ENCODE measurements around the gene OPN1MW3. TPM values are rescaled to one million over a fixed set of nuclear protein-coding genes. Genes with fewer than 3 reads are reported as not detected.

OPN1MW3 gene
- total RNA-seq, 2 donors from 2014 or later, result not detected

- Mint-ChIP-seq H3K4me1 (no peaks in the 10 kb centered on the region), H3K27ac (no peak overlapping the region), H3K4me3 (no peak overlapping the region), H3K9me3 (peaks cover 69% of the 10 kb centered on the region), H3K36me3 (ENCODE audit: low read depth) (no peaks in the 10 kb centered on the region), H3K27me3 (ENCODE audit: insufficient read depth) (no peaks in the 10 kb centered on the region)
- 60 to 83% methylated on average over 1 to 10 of the region's 10 CpGs for WGBS, 2 experiments (ENCODE audit: insufficient coverage in 1 of 2, insufficient read length in 1 of 2)
- Histone ChIP-seq H3K36me3 (ENCODE audit: control insufficient read depth, insufficient read depth, low read length) (no peaks in the 10 kb centered on the region), H3K4me3 (ENCODE audit: low read length) (no peak overlapping the region), H3K9me3 (ENCODE audit: control insufficient read depth, low read length) (no peaks in the 10 kb centered on the region), H3K4me1 (ENCODE audit: control insufficient read depth, insufficient read depth, low read length) (no peaks in the 10 kb centered on the region), H3K9ac (ENCODE audit: extremely low read depth, low read length, poor library complexity, severe bottlenecking) (no peak overlapping the region), H3K27ac (ENCODE audit: low read depth, low read length) (peak overlapping the region; percentile 83), H3K27me3 (ENCODE audit: control insufficient read depth, insufficient read depth, low read length, poor library complexity, severe bottlenecking) (no peaks in the 10 kb centered on the region)
- DNase-seq, result no peak
- TF ChIP-seq CTCF (conservative IDR thresholded peaks at IDR 0.05), result no peak
Measured at GRCh38 chrX:154304846-154305245, 47.5 kb downstream of the OPN1MW3 start.

GRCh38 chrX:154305541-154306205, 48.3 kb downstream of the OPN1MW3 start:
- H3K4me1 ChIP-seq (ENCODE audit: control insufficient read depth, insufficient read depth, low read length), result no peaks in the 10 kb centered on the region
- TF ChIP-seq CTCF (conservative IDR thresholded peaks at IDR 0.05), result no peak
- H3K27ac Mint-ChIP-seq, result no peak overlapping the region
- H3K4me3 Mint-ChIP-seq, result no peak overlapping the region
- H3K27me3 ChIP-seq (ENCODE audit: control insufficient read depth, insufficient read depth, low read length, poor library complexity, severe bottlenecking), result no peaks in the 10 kb centered on the region
- no peaks in the 10 kb centered on the region for H3K9me3 ChIP-seq (ENCODE audit: control insufficient read depth, low read length)
- H3K27me3 Mint-ChIP-seq (ENCODE audit: insufficient read depth), result no peaks in the 10 kb centered on the region
- H3K4me1 Mint-ChIP-seq, result no peaks in the 10 kb centered on the region
- no peak for DNase-seq
- no peaks in the 10 kb centered on the region for H3K36me3 ChIP-seq (ENCODE audit: control insufficient read depth, insufficient read depth, low read length)
- no peaks in the 10 kb centered on the region for H3K36me3 Mint-ChIP-seq (ENCODE audit: low read depth)
- no peak overlapping the region for H3K4me3 ChIP-seq (ENCODE audit: low read length)
- peaks cover 71% of the 10 kb centered on the region for H3K9me3 Mint-ChIP-seq
- H3K9ac ChIP-seq (ENCODE audit: extremely low read depth, low read length, poor library complexity, severe bottlenecking), result no peak overlapping the region
- WGBS, 2 experiments (ENCODE audit: insufficient coverage in 1 of 2, insufficient read length in 1 of 2), result 87% methylated on average over 10 of the region's 11 CpGs; no CpG with 5 or more reads in 1 of the 2 experiments
- peak overlapping the region; percentile 83 for H3K27ac ChIP-seq (ENCODE audit: low read depth, low read length)

- Histone ChIP-seq H3K4me1 (ENCODE audit: control insufficient read depth, insufficient read depth, low read length) (no peaks in the 10 kb centered on the region), H3K36me3 (ENCODE audit: control insufficient read depth, insufficient read depth, low read length) (no peaks in the 10 kb centered on the region), H3K9ac (ENCODE audit: extremely low read depth, low read length, poor library complexity, severe bottlenecking) (no peak overlapping the region), H3K27me3 (ENCODE audit: control insufficient read depth, insufficient read depth, low read length, poor library complexity, severe bottlenecking) (no peaks in the 10 kb centered on the region), H3K4me3 (ENCODE audit: low read length) (no peak overlapping the region), H3K27ac (ENCODE audit: low read depth, low read length) (no peak overlapping the region), H3K9me3 (ENCODE audit: control insufficient read depth, low read length) (no peaks in the 10 kb centered on the region)
- Mint-ChIP-seq H3K9me3 (peaks cover 75% of the 10 kb centered on the region), H3K27ac (no peak overlapping the region), H3K36me3 (ENCODE audit: low read depth) (no peaks in the 10 kb centered on the region), H3K27me3 (ENCODE audit: insufficient read depth) (no peaks in the 10 kb centered on the region), H3K4me3 (no peak overlapping the region), H3K4me1 (no peaks in the 10 kb centered on the region)
- WGBS, 2 experiments (ENCODE audit: insufficient coverage in 1 of 2, insufficient read length in 1 of 2), result 94 to 100% methylated on average over 4 to 6 of the region's 6 CpGs
- no peak for TF ChIP-seq CTCF (conservative IDR thresholded peaks at IDR 0.05)
- DNase-seq, result no peak
Measured at GRCh38 chrX:154307202-154307601, 49.8 kb downstream of the OPN1MW3 start.

Data from endodermal cell (in vitro differentiated cells).